ENCODE data around the gene DPYSL5. TPM values are rescaled to one million over a fixed set of nuclear protein-coding genes. Genes with fewer than 3 reads are reported as not detected.

Gene DPYSL5
- total RNA-seq, 1 experiment from 2014 or later: not detected

- TF ChIP-seq, protein P1, sequence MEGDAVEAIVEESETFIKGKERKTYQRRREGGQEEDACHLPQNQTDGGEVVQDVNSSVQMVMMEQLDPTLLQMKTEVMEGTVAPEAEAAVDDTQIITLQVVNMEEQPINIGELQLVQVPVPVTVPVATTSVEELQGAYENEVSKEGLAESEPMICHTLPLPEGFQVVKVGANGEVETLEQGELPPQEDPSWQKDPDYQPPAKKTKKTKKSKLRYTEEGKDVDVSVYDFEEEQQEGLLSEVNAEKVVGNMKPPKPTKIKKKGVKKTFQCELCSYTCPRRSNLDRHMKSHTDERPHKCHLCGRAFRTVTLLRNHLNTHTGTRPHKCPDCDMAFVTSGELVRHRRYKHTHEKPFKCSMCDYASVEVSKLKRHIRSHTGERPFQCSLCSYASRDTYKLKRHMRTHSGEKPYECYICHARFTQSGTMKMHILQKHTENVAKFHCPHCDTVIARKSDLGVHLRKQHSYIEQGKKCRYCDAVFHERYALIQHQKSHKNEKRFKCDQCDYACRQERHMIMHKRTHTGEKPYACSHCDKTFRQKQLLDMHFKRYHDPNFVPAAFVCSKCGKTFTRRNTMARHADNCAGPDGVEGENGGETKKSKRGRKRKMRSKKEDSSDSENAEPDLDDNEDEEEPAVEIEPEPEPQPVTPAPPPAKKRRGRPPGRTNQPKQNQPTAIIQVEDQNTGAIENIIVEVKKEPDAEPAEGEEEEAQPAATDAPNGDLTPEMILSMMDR (IDR thresholded peaks at IDR 0.05; ENCODE audit: unreplicated experiment): no peak
- BruUV-seq (replicated peaks): no TSS peak
- CTCF ChIA-PET: no interaction called here
- DNase-seq: no peak
- H3K9me3 Mint-ChIP-seq (ENCODE audit: low read depth, unreplicated experiment): no peaks in the 10 kb centered on the region
- peaks cover 64% of the 10 kb centered on the region for H3K27me3 Mint-ChIP-seq (ENCODE audit: unreplicated experiment)
- no peaks in the 10 kb centered on the region for H3K4me1 Mint-ChIP-seq (ENCODE audit: low read depth, unreplicated experiment)
- no peak overlapping the region for H3K27ac Mint-ChIP-seq (ENCODE audit: unreplicated experiment)
- H3K36me3 Mint-ChIP-seq (ENCODE audit: insufficient read depth, unreplicated experiment): no peaks in the 10 kb centered on the region
- intact Hi-C loops (cut with micrococcal nuclease; ENCODE audit: unreplicated experiment): no loop called here
- H3K4me3 Mint-ChIP-seq (ENCODE audit: low read depth, unreplicated experiment): no peak overlapping the region
Measured at GRCh38 chr2:26875065-26875634, 27.2 kb downstream of the DPYSL5 start.

DNA sequence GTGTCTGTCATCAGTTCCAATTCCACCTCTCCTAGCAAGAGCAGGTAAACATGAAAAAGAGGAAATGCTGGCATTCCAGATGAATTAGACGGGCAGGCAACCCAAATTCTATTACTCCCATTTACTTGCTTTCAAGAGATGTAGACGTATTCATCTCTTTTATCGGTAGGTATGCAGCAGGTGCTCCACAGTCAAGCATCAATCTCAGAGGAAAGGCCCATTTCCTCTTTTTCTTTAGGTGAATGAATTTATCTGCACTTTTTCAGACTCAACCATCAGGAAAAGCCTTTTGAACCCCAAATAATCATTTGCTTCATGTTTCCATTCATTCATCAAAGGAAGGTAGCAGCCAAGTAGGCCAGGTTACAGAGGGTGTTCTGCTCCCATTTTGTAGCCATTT, 27.9 kb downstream of the DPYSL5 start:
- Mint-ChIP-seq H3K27me3 (ENCODE audit: unreplicated experiment) (peaks cover 65% of the 10 kb centered on the region), H3K27ac (ENCODE audit: unreplicated experiment) (no peak overlapping the region), H3K36me3 (ENCODE audit: insufficient read depth, unreplicated experiment) (no peaks in the 10 kb centered on the region), H3K9me3 (ENCODE audit: low read depth, unreplicated experiment) (no peaks in the 10 kb centered on the region), H3K4me1 (ENCODE audit: low read depth, unreplicated experiment) (no peaks in the 10 kb centered on the region), H3K4me3 (ENCODE audit: low read depth, unreplicated experiment) (no peak overlapping the region)
- DNase-seq: no peak
- intact Hi-C loops (cut with micrococcal nuclease; ENCODE audit: unreplicated experiment): no loop called here
- CTCF ChIA-PET: no interaction called here
- BruUV-seq (replicated peaks): no TSS peak
- TF ChIP-seq, protein P1 (IDR thresholded peaks at IDR 0.05; ENCODE audit: unreplicated experiment): no peak

- intact Hi-C loops (cut with micrococcal nuclease; ENCODE audit: unreplicated experiment): no loop called here
- no peak overlapping the region for H3K27ac Mint-ChIP-seq (ENCODE audit: unreplicated experiment)
- BruUV-seq (replicated peaks): no TSS peak
- no peak for DNase-seq
- no peaks in the 10 kb centered on the region for H3K36me3 Mint-ChIP-seq (ENCODE audit: insufficient read depth, unreplicated experiment)
- H3K4me1 Mint-ChIP-seq (ENCODE audit: low read depth, unreplicated experiment): no peaks in the 10 kb centered on the region
- H3K4me3 Mint-ChIP-seq (ENCODE audit: low read depth, unreplicated experiment): no peak overlapping the region
- TF ChIP-seq, protein P1 (IDR thresholded peaks at IDR 0.05; ENCODE audit: unreplicated experiment): no peak
- CTCF ChIA-PET: interaction anchor here (0.9 kb wide), 1 partner anchor 14 kb away, joined by 3 read pairs; no protein-coding TSS in a partner anchor
- no peaks in the 10 kb centered on the region for H3K9me3 Mint-ChIP-seq (ENCODE audit: low read depth, unreplicated experiment)
- peaks cover 70% of the 10 kb centered on the region for H3K27me3 Mint-ChIP-seq (ENCODE audit: unreplicated experiment)
Measured at GRCh38 chr2:26876260-26876659, 28.3 kb downstream of the DPYSL5 start.

DNA sequence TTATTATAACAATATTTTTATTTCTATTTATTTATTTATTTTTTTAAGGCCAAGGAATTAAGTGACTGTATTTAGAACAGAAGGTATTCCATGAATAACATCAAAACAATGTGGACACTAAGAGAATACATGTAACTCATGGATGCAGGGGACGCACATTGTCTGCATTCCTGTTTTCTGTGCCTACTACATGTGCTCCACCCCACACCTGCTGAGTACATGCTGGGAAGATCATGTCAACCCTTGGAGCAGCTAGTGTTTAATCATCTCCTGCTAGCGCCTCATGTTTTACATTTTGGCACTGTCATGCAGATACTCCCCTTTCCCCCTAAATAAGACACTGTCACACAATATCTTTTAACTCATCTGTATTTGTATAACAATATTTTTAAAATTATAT, 29.3 kb downstream of the DPYSL5 start:
- intact Hi-C loops (cut with micrococcal nuclease; ENCODE audit: unreplicated experiment): no loop called here
- Mint-ChIP-seq H3K27ac (ENCODE audit: unreplicated experiment) (no peak overlapping the region), H3K9me3 (ENCODE audit: low read depth, unreplicated experiment) (no peaks in the 10 kb centered on the region), H3K4me1 (ENCODE audit: low read depth, unreplicated experiment) (no peaks in the 10 kb centered on the region), H3K27me3 (ENCODE audit: unreplicated experiment) (peaks cover 74% of the 10 kb centered on the region), H3K36me3 (ENCODE audit: insufficient read depth, unreplicated experiment) (no peaks in the 10 kb centered on the region), H3K4me3 (ENCODE audit: low read depth, unreplicated experiment) (no peak overlapping the region)
- BruUV-seq (replicated peaks): no TSS peak
- CTCF ChIA-PET: no interaction called here
- no peak for DNase-seq
- TF ChIP-seq, protein P1 (IDR thresholded peaks at IDR 0.05; ENCODE audit: unreplicated experiment): no peak

All from Calu3 (cell line).